DMS79 treated with DMSO at 0.1 percent for 48 hours (cell line): ENCODE measurements around the gene CCDC81.
"Not testable (repeated sequence)": the region's sequence is repeated elsewhere in the genome, so short reads cannot be mapped to it uniquely, and the experiment has no call there.

Experiments used
- DNase-seq: peaks from one replicate; lab custom pipeline; 2025; lab: John Stamatoyannopoulos, UW

Gene CCDC81

DNA sequence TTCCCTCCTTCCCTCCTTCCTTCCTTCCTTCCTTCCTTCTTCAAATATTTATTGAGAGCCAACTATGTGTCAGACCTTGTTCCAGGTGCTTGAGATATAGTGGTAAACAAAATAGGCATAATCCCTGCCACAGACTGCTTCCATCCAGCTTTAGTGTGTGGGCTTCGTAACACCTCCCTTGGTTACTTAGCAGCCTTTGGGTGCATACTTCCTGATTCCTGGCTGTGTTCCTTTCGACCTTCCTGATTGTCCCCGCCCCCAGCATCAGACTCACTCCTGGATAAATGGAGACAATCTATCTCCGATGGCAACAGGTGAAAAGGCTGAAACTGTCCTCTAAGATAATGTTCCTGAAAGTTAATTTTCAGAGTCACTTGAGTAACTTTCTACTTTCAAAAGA, 13.5 kb downstream of the CCDC81 start:
- DNase-seq: no peak

- no peak for DNase-seq
These were observed 15.8 kb downstream of the CCDC81 start for GRCh38 chr11:86390487-86390886.

DNA sequence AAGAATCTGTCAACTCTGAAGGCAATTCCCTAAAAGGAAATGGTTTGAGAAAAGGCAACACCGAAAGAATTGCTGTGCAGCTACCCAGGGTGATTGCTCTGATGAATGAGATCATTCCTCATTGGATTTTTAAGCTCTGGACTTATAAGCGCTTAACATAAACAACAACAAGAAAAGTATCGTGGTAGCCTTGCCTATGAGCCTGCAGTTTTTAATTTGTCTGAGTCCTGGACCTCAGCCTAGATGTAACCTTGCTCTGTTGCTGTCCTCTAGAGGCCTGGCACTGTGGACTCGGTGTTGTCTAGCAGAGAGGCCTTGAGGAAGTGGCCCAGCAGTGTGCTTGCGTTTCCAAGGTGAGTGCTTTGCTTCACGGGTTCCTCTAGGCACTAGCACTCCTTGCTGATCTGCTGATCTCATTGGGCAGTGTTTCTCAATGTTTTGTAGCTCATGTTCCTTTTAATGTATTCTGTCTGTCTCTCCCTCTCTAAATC, 20.4 kb downstream of the CCDC81 start:
- no peak for DNase-seq

GRCh38 chr11:86396396-86396795, 21.7 kb downstream of the CCDC81 start:
- no peak for DNase-seq

GRCh38 chr11:86397351-86397750, 22.7 kb downstream of the CCDC81 start:
- peak; percentile 16 for DNase-seq

DNA sequence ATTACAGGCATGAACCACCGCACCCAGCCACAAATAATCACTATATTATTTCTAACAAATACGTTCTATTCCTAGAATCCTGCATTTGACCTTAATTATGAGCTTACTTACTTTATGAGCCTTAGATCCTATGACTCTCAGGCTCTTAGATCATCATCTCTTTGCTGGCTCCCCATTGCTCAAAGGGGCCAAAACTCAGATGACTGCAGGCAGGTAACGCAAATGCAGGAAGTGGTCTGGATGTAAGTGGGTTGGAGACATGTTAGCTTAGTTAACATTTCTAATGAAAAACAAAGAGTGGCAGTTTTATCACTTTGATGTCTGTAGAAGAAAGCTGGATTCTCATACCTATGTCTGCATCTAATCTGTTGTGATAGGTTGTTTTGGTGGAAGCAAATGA, 23.4 kb downstream of the CCDC81 start:
- no peak for DNase-seq

DNA sequence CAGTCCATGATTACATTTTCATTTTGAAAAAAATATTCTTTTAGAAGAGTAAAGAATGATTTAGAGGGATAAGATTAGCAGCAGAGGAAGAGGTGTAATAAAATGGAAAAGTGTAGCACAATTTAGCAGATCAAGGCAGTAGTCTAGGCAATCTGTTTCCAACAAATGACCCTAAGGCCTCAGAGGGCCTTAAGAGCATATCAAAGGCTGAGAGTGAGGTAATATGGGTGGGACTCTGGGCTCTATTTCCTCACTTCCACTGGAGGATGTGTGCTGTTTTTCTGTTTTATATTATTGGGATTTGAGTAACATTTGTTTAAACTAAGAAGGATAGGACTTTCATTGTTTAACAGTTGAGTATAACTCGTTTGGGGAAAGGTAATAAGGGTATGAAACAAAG, 28.8 kb downstream of the CCDC81 start:
- no peak for DNase-seq

DNA sequence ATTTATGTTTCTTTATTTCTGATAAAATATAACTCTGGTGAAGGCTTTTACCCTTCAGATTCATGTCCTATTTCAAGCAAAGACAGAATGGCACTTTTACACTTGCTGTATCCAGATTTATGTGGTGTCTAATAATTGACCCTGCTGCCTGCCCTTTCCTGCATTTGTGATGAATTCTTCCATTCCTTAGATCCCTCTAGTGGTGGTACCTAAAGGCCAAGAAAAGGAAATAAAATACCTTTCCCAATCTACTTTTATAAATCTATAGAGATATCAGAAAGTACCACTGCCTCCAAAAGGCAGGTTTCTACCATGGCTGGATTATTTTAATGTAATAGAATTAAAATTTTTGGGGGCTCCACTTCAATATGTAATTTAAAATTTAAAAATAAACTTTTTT, 34.2 kb downstream of the CCDC81 start:
- DNase-seq: no peak

- no peak for DNase-seq
These were observed 39.3 kb downstream of the CCDC81 start for GRCh38 chr11:86414032-86414431.

DNA sequence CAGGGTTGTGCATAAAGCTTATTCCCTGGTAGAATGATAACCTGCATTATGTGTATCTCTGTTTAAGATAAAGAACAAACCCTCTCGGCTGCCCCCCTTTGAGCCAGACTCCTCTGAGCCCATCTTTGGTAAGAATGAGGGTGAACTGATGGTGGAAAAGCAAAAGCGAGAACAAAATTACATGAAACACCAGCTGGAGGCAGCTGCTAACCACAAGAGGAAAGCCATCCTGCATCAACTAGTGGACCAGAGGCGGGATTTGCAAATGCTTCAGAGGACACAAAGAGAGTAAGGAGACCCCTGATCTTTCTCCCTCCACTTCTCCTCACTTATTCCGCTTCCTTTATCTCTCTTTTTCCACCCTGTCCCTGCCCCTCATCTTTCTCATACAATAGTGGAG, 40.3 kb downstream of the CCDC81 start:
- DNase-seq: no peak

DNA sequence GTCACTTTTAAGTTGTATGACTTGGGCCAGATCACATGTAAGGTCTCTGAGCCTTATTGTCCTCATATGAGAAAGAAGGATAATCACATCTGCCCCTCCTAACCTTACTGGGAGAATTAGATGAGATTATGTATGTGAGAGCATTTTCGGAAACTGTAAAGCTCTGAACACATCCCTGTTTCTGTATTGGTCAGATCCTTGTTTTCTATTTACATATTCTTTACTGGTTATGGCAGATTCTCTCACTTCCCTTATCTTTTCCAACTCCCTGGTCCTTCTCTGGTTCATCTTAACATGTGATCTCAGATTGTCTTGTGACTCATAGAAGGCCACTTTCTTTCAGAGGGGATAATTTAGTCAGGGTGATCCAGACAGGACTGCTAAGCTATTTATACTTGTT, 41.8 kb downstream of the CCDC81 start:
- DNase-seq: no peak

GRCh38 chr11:86416951-86417350, 42.3 kb downstream of the CCDC81 start:
- DNase-seq: not testable (repeated sequence)

GRCh38 chr11:86418106-86418505, 43.4 kb downstream of the CCDC81 start:
- DNase-seq: no peak

DNA sequence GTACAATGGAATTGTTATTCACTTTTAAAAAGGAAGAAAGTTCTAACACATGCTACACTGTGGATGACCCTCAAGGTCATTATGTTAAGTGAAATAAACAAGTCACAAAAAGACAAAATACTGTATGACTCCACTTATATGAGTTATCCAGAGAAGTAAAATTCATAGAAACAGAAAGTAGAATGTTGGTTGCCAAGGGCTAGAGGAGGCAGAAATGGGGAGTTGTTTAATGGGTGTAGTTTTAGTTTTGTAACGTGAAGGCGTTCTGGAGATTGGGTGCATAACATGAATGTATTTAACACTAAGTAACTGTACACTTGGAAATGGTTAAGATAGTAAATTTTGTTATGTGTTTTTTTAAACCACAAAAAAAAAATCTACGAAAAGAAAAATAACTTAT, 43.8 kb downstream of the CCDC81 start:
- DNase-seq: no peak

DNA sequence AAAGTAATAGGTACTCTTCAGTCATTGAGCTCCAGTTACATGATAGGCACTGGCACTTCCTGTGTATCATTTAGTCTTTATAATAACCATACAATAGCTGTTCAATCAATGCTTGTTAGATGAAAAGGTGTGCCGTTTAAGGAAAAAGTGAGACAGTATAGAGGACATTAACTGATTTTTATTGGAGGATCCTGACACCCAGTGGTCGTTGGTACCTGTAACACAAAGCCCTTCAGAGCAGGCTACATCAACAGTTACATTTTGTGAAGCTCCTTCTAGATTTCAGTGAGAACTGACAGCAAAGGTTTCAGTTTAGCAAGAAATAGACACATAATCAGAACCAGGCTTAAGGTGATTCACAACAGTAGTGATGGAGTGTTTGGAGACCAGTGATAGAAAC, 44.2 kb downstream of the CCDC81 start:
- DNase-seq: no peak

GRCh38 chr11:86421946-86422345, 47.3 kb downstream of the CCDC81 start:
- DNase-seq: no peak

DNA sequence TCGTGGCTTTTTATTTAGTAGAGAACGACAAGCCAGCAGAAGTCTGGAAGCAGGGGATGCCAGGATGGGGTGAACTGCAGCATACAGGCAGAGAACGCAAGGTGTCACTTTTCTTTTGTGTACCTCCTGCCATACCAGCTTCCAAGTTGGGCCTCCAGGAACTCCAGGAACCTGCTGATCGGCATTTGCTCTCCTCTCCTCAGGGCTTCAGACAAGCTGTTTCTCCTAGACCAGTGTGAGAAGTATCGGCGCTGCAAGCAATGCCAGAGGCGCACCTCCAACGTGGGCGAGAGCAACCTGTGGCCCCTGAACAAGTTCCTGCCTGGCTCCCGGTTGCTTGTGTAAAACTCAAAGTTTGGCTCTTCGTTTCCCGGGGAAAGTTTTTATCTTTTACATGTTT, 47.7 kb downstream of the CCDC81 start:
- DNase-seq: no peak

DNA sequence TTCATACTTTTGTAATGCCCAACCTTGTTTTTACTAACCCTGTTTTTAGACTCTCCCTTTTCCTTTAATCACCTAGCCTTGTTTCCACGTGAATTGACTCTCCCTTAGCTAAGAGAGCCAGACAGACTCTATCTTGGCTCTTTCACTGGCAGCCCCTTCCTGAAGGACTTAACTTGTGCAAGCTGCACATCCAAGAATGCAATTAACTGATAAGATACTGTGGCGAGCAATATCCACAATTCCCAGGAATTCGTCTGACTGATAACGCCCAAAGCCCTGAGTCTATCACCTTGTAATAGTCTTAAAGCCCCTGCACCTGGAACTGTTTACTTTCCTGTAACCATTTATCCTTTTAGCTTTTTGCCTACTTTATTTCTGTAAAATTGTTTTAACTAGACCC, 48.8 kb downstream of the CCDC81 start:
- not testable (repeated sequence) for DNase-seq

DNA sequence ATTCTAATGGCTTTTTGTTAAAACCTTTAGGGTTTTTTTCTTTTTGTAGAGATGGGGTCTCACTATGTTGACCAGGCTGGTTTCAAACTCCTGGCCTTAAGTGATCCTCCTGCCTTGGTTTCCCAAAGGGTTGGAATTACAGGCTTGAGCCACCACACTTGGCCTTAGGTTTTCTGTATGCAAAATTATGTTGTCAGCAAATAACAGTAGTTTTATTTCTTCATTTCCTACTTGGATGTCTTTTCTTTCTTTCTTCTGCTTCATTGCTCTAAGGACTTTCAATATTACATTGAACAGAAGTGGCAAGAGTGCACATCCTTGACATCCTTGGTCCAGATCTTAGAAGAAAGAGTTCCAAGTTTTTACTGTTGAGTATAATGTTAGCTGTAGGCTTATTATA, 52.8 kb downstream of the CCDC81 start:
- DNase-seq: no peak

GRCh38 chr11:86431258-86431657, 56.6 kb downstream of the CCDC81 start:
- DNase-seq: no peak

GRCh38 chr11:86433361-86434095, 58.8 kb downstream of the CCDC81 start:
- DNase-seq: not testable (repeated sequence)

DNA sequence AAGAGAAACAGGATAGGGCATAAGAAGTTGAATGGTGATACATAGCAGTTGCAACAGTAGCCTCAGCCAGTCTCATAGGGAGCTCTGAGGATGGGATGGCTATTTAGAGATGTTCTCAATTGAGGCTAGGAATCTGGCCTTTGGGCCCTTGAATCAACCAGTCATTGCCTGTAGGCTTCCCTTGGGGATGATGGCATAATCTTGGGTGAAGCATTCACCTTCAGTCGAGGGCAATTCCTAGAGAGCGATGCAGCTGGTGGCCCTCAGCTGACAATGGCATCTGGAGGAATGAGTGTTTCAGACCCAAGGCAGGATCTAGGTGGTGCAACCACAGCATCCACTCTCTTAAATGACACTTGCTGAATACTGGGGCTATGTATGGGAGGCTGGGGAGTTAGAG, 61.0 kb downstream of the CCDC81 start:
- DNase-seq: no peak

DNA sequence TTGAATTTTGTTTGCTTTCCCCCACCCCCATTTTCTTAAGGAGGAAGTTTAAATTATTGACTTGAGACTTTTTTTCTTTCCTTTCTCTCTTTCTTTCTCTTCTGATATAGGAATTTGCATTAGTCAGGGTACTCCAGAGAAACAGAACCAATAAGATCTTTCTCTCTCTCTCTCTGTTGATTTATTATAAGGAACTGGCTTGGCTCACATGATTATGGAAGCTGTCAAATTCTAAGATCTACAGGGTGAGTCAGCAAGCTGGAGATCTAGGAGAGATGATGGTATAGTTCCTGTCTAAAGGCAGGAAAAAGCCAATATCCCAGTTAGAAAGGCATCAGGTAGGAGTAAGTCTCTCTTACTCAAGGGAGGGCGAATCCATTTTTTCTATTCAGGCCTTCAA, 64.0 kb downstream of the CCDC81 start:
- DNase-seq: no peak

GRCh38 chr11:86440305-86440716, 65.6 kb downstream of the CCDC81 start:
- DNase-seq: no peak
